Natural killer cell (primary cell): ENCODE data around the gene RBCK1. TPM values are rescaled to one million over a fixed set of nuclear protein-coding genes. Genes with fewer than 3 reads are reported as not detected.
A peak's percentile ranks its signal among the peaks of the same experiment; 100 is the strongest.

Experiments
- ATAC-seq, 3 donors: fragments of 150-1000 bp in 2 of 3; fragments of 200-7000 bp in 1 of 3; cut with Tn5 transposase; 1 replicate in 1 of 3; 2 replicates in 2 of 3; pipeline ENCODE4 v1.10.0; 2021; ENCODE audit warnings: mild to moderate bottlenecking in 2 of 3, moderate library complexity in 2 of 3
- DNase-seq, 2 donors: peaks; one replicate each; pipeline versions ENCODE4 v3.0.0 to v3.0.0-alpha.2; 2013 to 2021; ENCODE audit warnings: mixed read lengths in 1 of 2
- H3K27ac ChIP-seq: one replicate; pipeline ENCODE4 v1.5.1; 2013; ENCODE audit warnings: mild to moderate bottlenecking, low read length
- H3K27me3 ChIP-seq: one replicate; pipeline ENCODE4 v1.6.1; 2013; ENCODE audit warnings: low read length; ENCODE audit not compliant: control insufficient read depth, insufficient read depth
- H3K36me3 ChIP-seq: one replicate; pipeline ENCODE4 v1.6.1; 2013; ENCODE audit warnings: low read length; ENCODE audit not compliant: control insufficient read depth, insufficient read depth
- H3K4me1 ChIP-seq: one replicate; pipeline ENCODE4 v1.6.1; 2013; ENCODE audit warnings: low read length; ENCODE audit not compliant: control insufficient read depth, insufficient read depth
- H3K4me3 ChIP-seq: one replicate; pipeline ENCODE4 v1.5.1; 2013; ENCODE audit warnings: low read length
- H3K9me3 ChIP-seq: one replicate; pipeline ENCODE4 v1.6.1; 2013; ENCODE audit warnings: low read length; ENCODE audit not compliant: control insufficient read depth, insufficient read depth
- H3K27ac Mint-ChIP-seq, 2 donors: one replicate each; pipeline ENCODE4 v1.8.0; 2022; ENCODE audit warnings: mild to moderate bottlenecking in 2 of 2, mixed read lengths in 2 of 2, moderate library complexity in 1 of 2
- H3K27me3 Mint-ChIP-seq, 2 donors: one replicate each; pipeline ENCODE4 v1.8.0; 2022; ENCODE audit warnings: low read depth in 2 of 2, mixed read lengths in 2 of 2
- H3K36me3 Mint-ChIP-seq: one replicate; pipeline ENCODE4 v1.8.0; 2022; ENCODE audit warnings: mixed read lengths
- H3K4me1 Mint-ChIP-seq, 2 donors: one replicate each; pipeline ENCODE4 v1.8.0; 2022; ENCODE audit warnings: mixed read lengths in 2 of 2
- H3K4me3 Mint-ChIP-seq: one replicate; pipeline ENCODE4 v1.8.0; 2022; ENCODE audit warnings: mild to moderate bottlenecking, moderate library complexity, mixed read lengths
- H3K9me3 Mint-ChIP-seq, 2 donors: one replicate each; pipeline ENCODE4 v1.8.0; 2022; ENCODE audit warnings: mixed read lengths in 2 of 2
- WGBS: methylation state at CpG from one replicate; pipeline ENCODE4 v1.1.7; 2013; ENCODE audit warnings: missing lambda C conversion rate; ENCODE audit not compliant: insufficient coverage; 5-methylcytosine and 5-hydroxymethylcytosine counted together
- intact Hi-C: fragments of 100-400 bp; cut with micrococcal nuclease; formaldehyde crosslinking; loops from one replicate; pipeline ENCODE4 v1.14.2; 2022
- total RNA-seq, 4 donors: library from RNA; stranded (reverse); fragments of 120-200 nt in 1 of 4; gene quantifications; one replicate each; pipeline versions ENCODE4 v1.2.3 to v1.2.4, GENCODE V29; 2013 to 2022
- TF ChIP-seq, protein P1 (sequence below): fragments of 200-600 bp; IDR thresholded peaks from one replicate; pipeline ENCODE4 v1.8.0; 2022; ENCODE audit warnings: antibody characterized with exemption

RBCK1 gene
- total RNA-seq, 3 donors from 2014 or later (not counting 1 experiment from before 2014, with no cell fraction given) = 102 to 131 (median 104) TPM

DNA sequence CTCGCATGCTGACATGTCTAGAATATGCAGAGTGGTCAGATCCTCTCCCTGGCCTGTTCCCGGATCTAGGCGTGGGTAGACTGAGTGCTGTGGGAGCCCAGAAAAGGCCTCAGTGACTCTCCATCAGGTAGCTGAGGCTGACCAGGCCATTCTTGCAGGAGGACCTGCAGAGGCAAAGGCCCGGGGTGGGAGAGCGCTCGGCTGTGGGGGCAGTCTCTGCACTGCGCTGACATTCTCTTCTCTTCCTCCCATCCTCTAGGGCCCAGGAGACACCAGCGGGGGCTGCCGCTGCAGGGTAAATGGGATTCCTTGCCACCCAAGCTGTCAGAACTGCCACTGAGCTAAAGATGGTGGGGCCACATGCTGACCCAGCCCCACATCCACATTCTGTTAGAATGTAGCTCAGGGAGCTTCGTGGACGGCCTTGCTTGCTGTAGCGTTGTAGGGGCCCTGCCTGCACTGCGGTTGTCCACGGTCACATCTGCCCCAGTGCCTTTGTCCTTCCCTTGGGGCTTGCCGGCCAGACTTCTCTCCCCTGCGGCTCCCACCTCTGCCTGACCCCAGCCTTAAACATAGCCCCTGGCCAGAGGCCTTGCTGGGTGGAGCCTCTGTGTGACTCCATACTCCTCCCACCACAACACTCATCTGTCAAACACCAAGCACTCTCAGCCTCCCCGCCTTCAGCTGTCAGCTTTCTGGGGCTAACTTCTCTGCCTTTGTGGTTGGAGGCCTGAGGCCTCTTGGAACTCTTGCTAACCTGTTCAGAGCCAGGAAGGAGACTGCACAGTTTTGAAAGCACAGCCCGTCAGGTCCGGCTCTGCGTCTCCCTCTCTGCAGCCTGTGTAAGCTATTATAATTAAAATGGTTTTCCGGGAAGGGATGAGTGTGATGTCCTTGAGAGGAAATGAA is 22.2 kb downstream of the RBCK1 start:
- Mint-ChIP-seq H3K4me1 (peaks cover 19 to 34% of the 10 kb centered on the region in 2 donors), H3K27me3 (no peaks in the 10 kb centered on the region), H3K36me3 (no peaks in the 10 kb centered on the region), H3K9me3 (no peaks in the 10 kb centered on the region), H3K4me3 (no peak overlapping the region), H3K27ac (peak overlapping the region; percentile 50 to 97)
- intact Hi-C loops = no loop called here
- DNase-seq = no peak
- Histone ChIP-seq H3K27ac (no peak overlapping the region), H3K4me3 (no peak overlapping the region), H3K36me3 (peaks cover 54% of the 10 kb centered on the region), H3K27me3 (no peaks in the 10 kb centered on the region), H3K9me3 (no peaks in the 10 kb centered on the region), H3K4me1 (peaks cover 34% of the 10 kb centered on the region)
- TF ChIP-seq, protein P1, sequence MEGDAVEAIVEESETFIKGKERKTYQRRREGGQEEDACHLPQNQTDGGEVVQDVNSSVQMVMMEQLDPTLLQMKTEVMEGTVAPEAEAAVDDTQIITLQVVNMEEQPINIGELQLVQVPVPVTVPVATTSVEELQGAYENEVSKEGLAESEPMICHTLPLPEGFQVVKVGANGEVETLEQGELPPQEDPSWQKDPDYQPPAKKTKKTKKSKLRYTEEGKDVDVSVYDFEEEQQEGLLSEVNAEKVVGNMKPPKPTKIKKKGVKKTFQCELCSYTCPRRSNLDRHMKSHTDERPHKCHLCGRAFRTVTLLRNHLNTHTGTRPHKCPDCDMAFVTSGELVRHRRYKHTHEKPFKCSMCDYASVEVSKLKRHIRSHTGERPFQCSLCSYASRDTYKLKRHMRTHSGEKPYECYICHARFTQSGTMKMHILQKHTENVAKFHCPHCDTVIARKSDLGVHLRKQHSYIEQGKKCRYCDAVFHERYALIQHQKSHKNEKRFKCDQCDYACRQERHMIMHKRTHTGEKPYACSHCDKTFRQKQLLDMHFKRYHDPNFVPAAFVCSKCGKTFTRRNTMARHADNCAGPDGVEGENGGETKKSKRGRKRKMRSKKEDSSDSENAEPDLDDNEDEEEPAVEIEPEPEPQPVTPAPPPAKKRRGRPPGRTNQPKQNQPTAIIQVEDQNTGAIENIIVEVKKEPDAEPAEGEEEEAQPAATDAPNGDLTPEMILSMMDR = no peak
- WGBS = 96% methylated on average over 21 of the region's 21 CpGs
- no peak for ATAC-seq

DNA sequence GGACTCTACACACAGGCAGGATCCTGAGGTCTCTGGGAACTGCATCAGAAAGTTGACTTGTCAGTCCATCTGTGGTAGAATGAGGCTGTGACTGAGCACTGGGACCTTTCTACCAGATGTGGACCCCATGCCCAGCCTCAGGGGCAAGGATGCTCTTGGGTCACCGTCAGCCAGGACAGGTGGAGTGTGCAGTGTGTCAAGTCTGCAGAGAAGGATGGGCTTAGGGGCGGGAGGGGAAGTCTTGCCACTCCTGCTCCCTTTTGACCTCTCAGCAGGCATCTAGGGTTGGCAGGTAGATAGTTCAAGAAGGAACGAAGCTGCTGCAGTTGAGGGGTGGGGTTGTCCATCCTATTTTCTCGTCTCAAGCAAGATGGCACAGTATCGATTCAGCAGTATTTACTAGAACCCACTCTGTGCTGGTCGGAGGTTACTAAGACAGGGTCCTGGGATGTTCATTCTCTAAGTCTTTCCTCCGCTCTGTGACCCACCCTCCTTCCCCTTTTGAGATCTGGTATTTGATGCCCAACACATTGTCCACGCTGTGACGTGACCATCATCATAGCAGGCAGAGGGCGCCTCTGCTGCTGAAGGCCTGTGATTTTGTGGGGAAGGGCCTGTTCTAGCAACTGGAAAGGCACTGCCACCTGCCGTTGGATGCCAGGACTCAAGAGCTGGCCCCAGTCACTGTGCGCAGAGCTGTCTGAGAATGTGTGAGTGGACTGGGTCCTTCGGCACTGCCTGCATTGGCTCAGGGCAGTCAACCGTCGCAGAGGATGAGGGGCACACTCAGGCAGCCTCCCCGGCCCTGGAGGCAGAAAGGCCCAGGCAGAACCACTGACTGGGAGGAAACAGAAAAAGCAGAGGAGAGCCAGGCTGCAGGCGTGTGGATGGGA is 23.2 kb downstream of the RBCK1 start:
- Mint-ChIP-seq H3K36me3 (no peaks in the 10 kb centered on the region), H3K27me3 (no peaks in the 10 kb centered on the region), H3K4me3 (no peak overlapping the region), H3K27ac (peak overlapping the region; percentile 50 to 97), H3K9me3 (no peaks in the 10 kb centered on the region), H3K4me1 (peaks cover 22 to 42% of the 10 kb centered on the region in 2 donors)
- no peaks in the 10 kb centered on the region for H3K9me3 ChIP-seq
- no peak for ATAC-seq
- intact Hi-C loops = no loop called here
- peaks cover 63% of the 10 kb centered on the region for H3K36me3 ChIP-seq
- H3K27ac ChIP-seq = no peak overlapping the region
- H3K27me3 ChIP-seq = no peaks in the 10 kb centered on the region
- TF ChIP-seq, protein P1 = no peak
- H3K4me1 ChIP-seq = peaks cover 43% of the 10 kb centered on the region
- H3K4me3 ChIP-seq = no peak overlapping the region
- peak in 1 of 2 donors; percentile 59 for DNase-seq
- 86% methylated on average over 17 of the region's 17 CpGs for WGBS

- Mint-ChIP-seq H3K27me3 (no peaks in the 10 kb centered on the region), H3K27ac (peak overlapping the region; percentile 94 to 97), H3K4me3 (no peak overlapping the region), H3K4me1 (peaks cover 20 to 44% of the 10 kb centered on the region in 2 donors), H3K9me3 (no peaks in the 10 kb centered on the region), H3K36me3 (no peaks in the 10 kb centered on the region)
- Histone ChIP-seq H3K4me1 (peaks cover 52% of the 10 kb centered on the region), H3K9me3 (no peaks in the 10 kb centered on the region), H3K27me3 (no peaks in the 10 kb centered on the region), H3K4me3 (no peak overlapping the region), H3K27ac (no peak overlapping the region), H3K36me3 (peaks cover 61% of the 10 kb centered on the region)
- intact Hi-C loops = no loop called here
- no peak for ATAC-seq
- TF ChIP-seq, protein P1 = no peak
- no peak for DNase-seq
- 96% methylated on average over 13 of the region's 13 CpGs for WGBS
Measured at GRCh38 chr20:432208-432607, 24.1 kb downstream of the RBCK1 start.
